Measurements from ENCODE around the gene MKNK2.

The MKNK2 gene

GRCh38 chr19:2058570-2059421 lies 7.8 kb upstream of the MKNK2 start:
- no peak for DNase-seq (ENCODE audit: low read depth in 3 of 3, low spot score in 1 of 3)

- DNase-seq (ENCODE audit: low read depth in 3 of 3, low spot score in 1 of 3): no peak
These were observed 6.7 kb upstream of the MKNK2 start for GRCh38 chr19:2057484-2058469.

GRCh38 chr19:2056837-2057192 lies 5.8 kb upstream of the MKNK2 start:
- no peak for DNase-seq (ENCODE audit: low read depth in 3 of 3, low spot score in 1 of 3)

- no peak for DNase-seq (ENCODE audit: low read depth in 3 of 3, low spot score in 1 of 3)
These were observed 5.1 kb upstream of the MKNK2 start for GRCh38 chr19:2055931-2056836.

- no peak for DNase-seq (ENCODE audit: low read depth in 3 of 3, low spot score in 1 of 3)
These were observed 3.7 kb upstream of the MKNK2 start for GRCh38 chr19:2054763-2055162.

- DNase-seq (ENCODE audit: low read depth in 3 of 3, low spot score in 1 of 3): no peak
These were observed 2.8 kb upstream of the MKNK2 start for GRCh38 chr19:2053601-2054389.

- DNase-seq (ENCODE audit: low read depth in 3 of 3, low spot score in 1 of 3): no peak
These were observed 995 bp upstream of the MKNK2 start for GRCh38 chr19:2051773-2052704.

- DNase-seq (ENCODE audit: low read depth in 3 of 3, low spot score in 1 of 3): no peak
These were observed 574 bp downstream of the MKNK2 start for GRCh38 chr19:2050349-2050990.

- DNase-seq (ENCODE audit: low read depth in 3 of 3, low spot score in 1 of 3): peak in 1 of 3 donors; percentile 37
These were observed 1.2 kb downstream of the MKNK2 start for GRCh38 chr19:2049741-2050348.

GRCh38 chr19:2048959-2049740 lies 1.9 kb downstream of the MKNK2 start:
- no peak for DNase-seq (ENCODE audit: low read depth in 3 of 3, low spot score in 1 of 3)

- no peak for DNase-seq (ENCODE audit: low read depth in 3 of 3, low spot score in 1 of 3)
These were observed 2.7 kb downstream of the MKNK2 start for GRCh38 chr19:2048104-2048958.

- DNase-seq (ENCODE audit: low read depth in 3 of 3, low spot score in 1 of 3): no peak
These were observed 3.5 kb downstream of the MKNK2 start for GRCh38 chr19:2047449-2048103.

- no peak for DNase-seq (ENCODE audit: low read depth in 3 of 3, low spot score in 1 of 3)
These were observed 4.0 kb downstream of the MKNK2 start for GRCh38 chr19:2047076-2047448.

GRCh38 chr19:2046046-2046907 lies 4.8 kb downstream of the MKNK2 start:
- no peak for DNase-seq (ENCODE audit: low read depth in 3 of 3, low spot score in 1 of 3)

- no peak for DNase-seq (ENCODE audit: low read depth in 3 of 3, low spot score in 1 of 3)
These were observed 5.5 kb downstream of the MKNK2 start for GRCh38 chr19:2045501-2046045.
